Cardiac muscle cell (in vitro differentiated cells and primary cell): Measurements from ENCODE around the gene HEXD. TPM values are rescaled to one million over a fixed set of nuclear protein-coding genes. Genes with fewer than 3 reads are reported as not detected.

Experiments
- DNase-seq, 2 donors: peaks; one replicate each; pipeline versions ENCODE4 v3.0.0 to v3.0.0-alpha.2; 2010 to 2017; ENCODE audit warnings: low read depth in 1 of 2, low spot score in 1 of 2
- H3K27ac ChIP-seq: fragments of 200-600 bp; sonication (generic); 2 replicates; pipeline ENCODE4 v1.5.1; 2016
- H3K27me3 ChIP-seq: fragments of 200-600 bp; sonication (generic); 2 replicates; pipeline ENCODE4 v1.6.0; 2016; ENCODE audit warnings: control low read depth
- H3K36me3 ChIP-seq: fragments of 200-600 bp; sonication (generic); 2 replicates; pipeline ENCODE4 v1.5.1; 2016; ENCODE audit warnings: control low read depth
- H3K4me1 ChIP-seq: fragments of 200-600 bp; sonication (generic); 2 replicates; pipeline ENCODE4 v1.8.1; 2017; ENCODE audit warnings: low read depth, mild to moderate bottlenecking, mixed run types
- H3K4me3 ChIP-seq: fragments of 200-600 bp; sonication (generic); 2 replicates; pipeline ENCODE4 v1.5.1; 2016; ENCODE audit warnings: mild to moderate bottlenecking
- H3K9me3 ChIP-seq: fragments of 200-600 bp; sonication (generic); 2 replicates; pipeline ENCODE4 v1.5.1; 2017; ENCODE audit warnings: low read depth, mild to moderate bottlenecking, control low read depth
- CTCF ChIP-seq: IDR thresholded peaks from 2 replicates; pipeline ENCODE4 v1.5.1; 2012; ENCODE audit warnings: low read depth, mild to moderate bottlenecking, low read length
- polyA plus RNA-seq: library from polyadenylated mRNA; unstranded; fragments of >200 nt; fragmentation: Nextera tagmentation; extraction: Ambion mirVana; gene quantifications from 2 replicates; pipeline ENCODE4 v1.2.1, GENCODE V29; 2016
- total RNA-seq: library from RNA; depleted of rRNA; stranded (reverse); fragments of >200 nt; gene quantifications from 2 replicates; pipeline ENCODE4 v1.2.3, GENCODE V29; 2016

HEXD gene
- total and polyA plus RNA-seq, 2 experiments from 2014 or later = 49.9 to 58.0 TPM

- no peaks in the 10 kb centered on the region for H3K9me3 ChIP-seq
- no peaks in the 10 kb centered on the region for H3K27me3 ChIP-seq
- peaks cover 4% of the 10 kb centered on the region for H3K4me1 ChIP-seq
- no peak for DNase-seq
- H3K4me3 ChIP-seq = no peak overlapping the region
- H3K36me3 ChIP-seq = no peaks in the 10 kb centered on the region
- no peak for TF ChIP-seq CTCF
- H3K27ac ChIP-seq = no peak overlapping the region
These were observed 28.8 kb upstream of the HEXD start for GRCh38 chr17:82389379-82389778.

GRCh38 chr17:82390015-82390859 is 27.9 kb upstream of the HEXD start:
- peaks cover 4% of the 10 kb centered on the region for H3K4me1 ChIP-seq
- H3K4me3 ChIP-seq = no peak overlapping the region
- no peak for TF ChIP-seq CTCF
- H3K27me3 ChIP-seq = no peaks in the 10 kb centered on the region
- DNase-seq = no peak
- no peaks in the 10 kb centered on the region for H3K36me3 ChIP-seq
- H3K27ac ChIP-seq = no peak overlapping the region
- H3K9me3 ChIP-seq = no peaks in the 10 kb centered on the region

GRCh38 chr17:82390860-82391435 is 27.2 kb upstream of the HEXD start:
- H3K36me3 ChIP-seq = no peaks in the 10 kb centered on the region
- H3K9me3 ChIP-seq = no peaks in the 10 kb centered on the region
- DNase-seq = no peak
- H3K4me1 ChIP-seq = no peaks in the 10 kb centered on the region
- no peaks in the 10 kb centered on the region for H3K27me3 ChIP-seq
- no peak overlapping the region for H3K4me3 ChIP-seq
- no peak overlapping the region for H3K27ac ChIP-seq
- TF ChIP-seq CTCF = no peak

- TF ChIP-seq CTCF = no peak
- no peaks in the 10 kb centered on the region for H3K9me3 ChIP-seq
- H3K36me3 ChIP-seq = no peaks in the 10 kb centered on the region
- no peak overlapping the region for H3K27ac ChIP-seq
- no peak for DNase-seq
- no peak overlapping the region for H3K4me3 ChIP-seq
- no peaks in the 10 kb centered on the region for H3K4me1 ChIP-seq
- no peaks in the 10 kb centered on the region for H3K27me3 ChIP-seq
These were observed 26.6 kb upstream of the HEXD start for GRCh38 chr17:82391496-82392066.

- no peak overlapping the region for H3K27ac ChIP-seq
- no peak overlapping the region for H3K4me3 ChIP-seq
- H3K36me3 ChIP-seq = no peaks in the 10 kb centered on the region
- no peaks in the 10 kb centered on the region for H3K9me3 ChIP-seq
- DNase-seq = no peak
- H3K27me3 ChIP-seq = no peaks in the 10 kb centered on the region
- no peak for TF ChIP-seq CTCF
- no peaks in the 10 kb centered on the region for H3K4me1 ChIP-seq
These were observed 25.8 kb upstream of the HEXD start for GRCh38 chr17:82392209-82392920.
